Measurements from ENCODE around the gene ZNF30. TPM values are rescaled to one million over a fixed set of nuclear protein-coding genes. Genes with fewer than 3 reads are reported as not detected.

The ZNF30 gene
- total RNA-seq, 2 donors from 2014 or later: 2.3 to 7.2 TPM

- no peak for TF ChIP-seq CTCF (IDR thresholded peaks at IDR 0.05)
- TF ChIP-seq POLR2AphosphoS5 (IDR thresholded peaks at IDR 0.05): no peak
- TF ChIP-seq POLR2A (IDR thresholded peaks at IDR 0.05): no peak
- intact Hi-C loops (cut with DNase I): loop anchor here (2.0 to 10.0 kb wide), 2 partner anchors 41 to 113 kb away; no protein-coding TSS in a partner anchor
- Histone ChIP-seq H3K4me3 (no peak overlapping the region), H3K9me3 (no peaks in the 10 kb centered on the region), H3K36me3 (no peaks in the 10 kb centered on the region), H3K27ac (no peak overlapping the region), H3K27me3 (replicated peaks; ENCODE audit: insufficient read depth) (no peaks in the 10 kb centered on the region), H3K4me1 (replicated peaks) (no peaks in the 10 kb centered on the region)
- DNase-seq (ENCODE audit: low spot score): no peak
- 85% methylated on average over 7 of the region's 7 CpGs for WGBS
Observed at GRCh38 chr19:34972163-34972705, 45.5 kb downstream of the ZNF30 start.

- Histone ChIP-seq H3K27ac (no peak overlapping the region), H3K36me3 (no peaks in the 10 kb centered on the region), H3K27me3 (replicated peaks; ENCODE audit: insufficient read depth) (no peaks in the 10 kb centered on the region), H3K4me3 (no peak overlapping the region), H3K9me3 (no peaks in the 10 kb centered on the region), H3K4me1 (replicated peaks) (no peaks in the 10 kb centered on the region)
- 83% methylated on average over 5 of the region's 5 CpGs for WGBS
- TF ChIP-seq POLR2AphosphoS5 (IDR thresholded peaks at IDR 0.05) (no peak), POLR2A (IDR thresholded peaks at IDR 0.05) (no peak)
- no peak for DNase-seq (ENCODE audit: low spot score)
- intact Hi-C loops (cut with DNase I): loop anchor here (10.0 kb wide), 1 partner anchor 110 kb away; no protein-coding TSS in a partner anchor
Observed at GRCh38 chr19:34974646-34975045, 47.9 kb downstream of the ZNF30 start.

- no peak for DNase-seq (ENCODE audit: low spot score)
- WGBS: 70% methylated on average over 5 of the region's 5 CpGs
- H3K4me1 ChIP-seq (replicated peaks): no peaks in the 10 kb centered on the region
- TF ChIP-seq POLR2AphosphoS5 (IDR thresholded peaks at IDR 0.05) (no peak), CTCF (IDR thresholded peaks at IDR 0.05) (no peak), POLR2A (IDR thresholded peaks at IDR 0.05) (no peak)
- H3K27me3 ChIP-seq (replicated peaks; ENCODE audit: insufficient read depth): no peaks in the 10 kb centered on the region
- no peaks in the 10 kb centered on the region for H3K9me3 ChIP-seq
- H3K27ac ChIP-seq: no peak overlapping the region
- intact Hi-C loops (cut with DNase I): loop anchor here (10.0 kb wide), 1 partner anchor 110 kb away; no protein-coding TSS in a partner anchor
- H3K36me3 ChIP-seq: no peaks in the 10 kb centered on the region
- no peak overlapping the region for H3K4me3 ChIP-seq
Observed at GRCh38 chr19:34975056-34975455, 48.4 kb downstream of the ZNF30 start.

GRCh38 chr19:34976611-34977010 lies 49.9 kb downstream of the ZNF30 start:
- Histone ChIP-seq H3K36me3 (no peaks in the 10 kb centered on the region), H3K27me3 (replicated peaks; ENCODE audit: insufficient read depth) (no peaks in the 10 kb centered on the region), H3K4me3 (no peak overlapping the region), H3K4me1 (replicated peaks) (no peaks in the 10 kb centered on the region), H3K27ac (no peak overlapping the region), H3K9me3 (no peaks in the 10 kb centered on the region)
- DNase-seq (ENCODE audit: low spot score): no peak
- TF ChIP-seq POLR2A (IDR thresholded peaks at IDR 0.05) (no peak), CTCF (IDR thresholded peaks at IDR 0.05) (no peak), POLR2AphosphoS5 (IDR thresholded peaks at IDR 0.05) (no peak)
- intact Hi-C loops (cut with DNase I): loop anchor here (10.0 kb wide), 1 partner anchor 108 kb away; no protein-coding TSS in a partner anchor
- WGBS: 88% methylated on average over 3 of the region's 3 CpGs

GRCh38 chr19:34979819-34980640 lies 53.3 kb downstream of the ZNF30 start:
- TF ChIP-seq POLR2A (IDR thresholded peaks at IDR 0.05): no peak
- TF ChIP-seq POLR2AphosphoS5 (IDR thresholded peaks at IDR 0.05): no peak
- TF ChIP-seq CTCF (IDR thresholded peaks at IDR 0.05): no peak
- intact Hi-C loops (cut with DNase I): loop anchor here (10.0 kb wide), 1 partner anchor 105 kb away; no protein-coding TSS in a partner anchor

More at GRCh38 chr19:34979819-34980640, 53.3 kb downstream of the ZNF30 start:
- no peak overlapping the region for H3K27ac ChIP-seq
- no peaks in the 10 kb centered on the region for H3K4me1 ChIP-seq (replicated peaks)
- no peak for DNase-seq (ENCODE audit: low spot score)
- 79% methylated on average over 12 of the region's 12 CpGs for WGBS
- no peaks in the 10 kb centered on the region for H3K9me3 ChIP-seq
- H3K4me3 ChIP-seq: no peak overlapping the region
- no peaks in the 10 kb centered on the region for H3K36me3 ChIP-seq
- H3K27me3 ChIP-seq (replicated peaks; ENCODE audit: insufficient read depth): no peaks in the 10 kb centered on the region
